HEK293 (cell line): ENCODE measurements around the gene NFKBIZ.
"Not testable (repeated sequence)": the region's sequence is repeated elsewhere in the genome, so short reads cannot be mapped to it uniquely, and the experiment has no call there.

Source experiments
- CTCF ChIA-PET: fragments of 350-600 bp; formaldehyde crosslinking; extraction: SDS; loops from one replicate; lab custom pipeline; 2021; ENCODE audit warnings: antibody characterized with exemption; lab: Yijun Ruan, JAX
- POLR2A ChIA-PET: fragments of 300-600 bp; formaldehyde crosslinking; extraction: SDS; loops from one replicate; lab custom pipeline; 2020; ENCODE audit warnings: antibody characterized with exemption, inconsistent platforms; lab: Yijun Ruan, JAX
- H3K27ac ChIP-seq: fragments of 200-500 bp; sonication (Bioruptor generic); 2 replicates; pipeline ENCODE4 v1.5.1; 2014; ENCODE audit warnings: low read depth, low read length, control low read depth, inconsistent platforms; ENCODE audit errors: extremely low read depth
- H3K36me3 ChIP-seq, 2 experiments: fragments of 200-500 bp in 1 of 2; sonication (Bioruptor generic) in 1 of 2; 1 replicate in 1 of 2; 2 replicates in 1 of 2; pipeline ENCODE4 v1.5.1; 2014 to 2017; ENCODE audit warnings: inconsistent platforms in 2 of 2, low read length in 2 of 2; ENCODE audit not compliant: control insufficient read depth in 2 of 2, insufficient read depth in 1 of 2
- H3K4me1 ChIP-seq: fragments of 200-500 bp; sonication (Bioruptor generic); 2 replicates; pipeline ENCODE4 v1.5.1; 2014; ENCODE audit warnings: mild to moderate bottlenecking, low read length, inconsistent platforms; ENCODE audit not compliant: control insufficient read depth, insufficient read depth
- H3K4me3 ChIP-seq: 2 replicates; pipeline ENCODE4 v1.5.1; 2011; ENCODE audit warnings: low read depth, mild to moderate bottlenecking, control low read depth, low read length, moderate library complexity
- H3K9me3 ChIP-seq: fragments of 200-500 bp; sonication (Bioruptor generic); 2 replicates; pipeline ENCODE4 v1.5.1; 2014; ENCODE audit warnings: low read depth, low read length, inconsistent platforms; ENCODE audit not compliant: control insufficient read depth, insufficient read depth
- CTCF ChIP-seq: fragments of 450-650 bp; formaldehyde crosslinking; IDR thresholded peaks from 2 replicates; pipeline ENCODE4 v1.5.1; 2016; ENCODE audit warnings: missing biosample characterization, missing genetic modification characterization
- PRDM10 ChIP-seq: fragments of 450-650 bp; formaldehyde crosslinking; IDR thresholded peaks from 2 replicates; pipeline ENCODE4 v1.5.1; 2016; ENCODE audit warnings: missing biosample characterization, missing genetic modification characterization
- REPIN1 ChIP-seq: fragments of 450-650 bp; formaldehyde crosslinking; IDR thresholded peaks from 2 replicates; pipeline ENCODE4 v1.5.1; 2017; ENCODE audit warnings: missing biosample characterization, missing genetic modification characterization, low read depth
- TSHZ1 ChIP-seq: fragments of 450-650 bp; formaldehyde crosslinking; IDR thresholded peaks from 2 replicates; pipeline ENCODE4 v1.5.1; 2016; ENCODE audit warnings: missing biosample characterization, missing genetic modification characterization, borderline replicate concordance
- YY1 ChIP-seq: fragments of 450-650 bp; formaldehyde crosslinking; IDR thresholded peaks from 2 replicates; pipeline ENCODE4 v1.5.1; 2018; ENCODE audit warnings: missing biosample characterization, missing genetic modification characterization
- YY2 ChIP-seq: fragments of 450-650 bp; formaldehyde crosslinking; IDR thresholded peaks from 2 replicates; pipeline ENCODE4 v1.5.1; 2016; ENCODE audit warnings: missing biosample characterization, missing genetic modification characterization
- ZBTB7A ChIP-seq: fragments of 450-650 bp; formaldehyde crosslinking; IDR thresholded peaks from 2 replicates; pipeline ENCODE4 v1.5.1; 2016; ENCODE audit warnings: low read depth, missing biosample characterization, missing genetic modification characterization
- ZBTB8A ChIP-seq: fragments of 450-650 bp; formaldehyde crosslinking; IDR thresholded peaks from 2 replicates; pipeline ENCODE4 v1.5.1; 2016; ENCODE audit warnings: missing biosample characterization, missing genetic modification characterization
- ZFP69B ChIP-seq: fragments of 450-650 bp; formaldehyde crosslinking; IDR thresholded peaks from 2 replicates; pipeline ENCODE4 v1.5.1; 2016; ENCODE audit warnings: missing biosample characterization, missing genetic modification characterization
- ZNF146 ChIP-seq: fragments of 450-650 bp; formaldehyde crosslinking; IDR thresholded peaks from 2 replicates; pipeline ENCODE4 v1.5.1; 2016; ENCODE audit warnings: missing biosample characterization, missing genetic modification characterization
- ZNF202 ChIP-seq: fragments of 450-650 bp; formaldehyde crosslinking; IDR thresholded peaks from 2 replicates; pipeline ENCODE4 v1.5.1; 2016; ENCODE audit warnings: missing biosample characterization, missing genetic modification characterization, borderline replicate concordance
- ZNF341 ChIP-seq: fragments of 450-650 bp; formaldehyde crosslinking; IDR thresholded peaks from 2 replicates; pipeline ENCODE4; 2016; ENCODE audit warnings: low read depth, missing biosample characterization, missing genetic modification characterization
- ZNF501 ChIP-seq: fragments of 450-650 bp; formaldehyde crosslinking; IDR thresholded peaks from 2 replicates; pipeline ENCODE4 v1.5.1; 2016; ENCODE audit warnings: missing biosample characterization, missing genetic modification characterization
- ZNF580 ChIP-seq: fragments of 450-650 bp; formaldehyde crosslinking; IDR thresholded peaks from 2 replicates; pipeline ENCODE4 v1.5.1; 2016; ENCODE audit warnings: missing biosample characterization, missing genetic modification characterization
- ZNF585B ChIP-seq: fragments of 450-650 bp; formaldehyde crosslinking; IDR thresholded peaks from 2 replicates; pipeline ENCODE4 v1.5.1; 2016; ENCODE audit warnings: missing biosample characterization, missing genetic modification characterization
- ZNF596 ChIP-seq: fragments of 450-650 bp; IDR thresholded peaks from 2 replicates; pipeline ENCODE4 v1.5.0; 2018; ENCODE audit warnings: missing biosample characterization, mild to moderate bottlenecking, missing genetic modification characterization, moderate library complexity
- ZNF677 ChIP-seq: fragments of 450-650 bp; IDR thresholded peaks from 2 replicates; pipeline ENCODE4 v1.5.0; 2018; ENCODE audit warnings: missing biosample characterization, mild to moderate bottlenecking, missing genetic modification characterization, moderate library complexity
- ZNF692 ChIP-seq: fragments of 450-650 bp; formaldehyde crosslinking; IDR thresholded peaks from 2 replicates; pipeline ENCODE4 v1.5.1; 2016; ENCODE audit warnings: missing biosample characterization, missing genetic modification characterization

Gene NFKBIZ

GRCh38 chr3:101885584-101885983 lies 36.3 kb downstream of the NFKBIZ start:
- H3K9me3 ChIP-seq, H3K4me3 ChIP-seq, CTCF ChIA-PET, H3K27ac ChIP-seq, H3K36me3 ChIP-seq: not testable (repeated sequence)
- TF ChIP-seq ZNF146 (peak; percentile 85), ZNF580 (tag by site-specific recombination) (0 out of 2 replicates have a peak, but pooled peaks have one; percentile 28)
- TF ChIP-seq, all 188 proteins: peak for 2; not testable (repeated sequence) for 186
- POLR2A ChIA-PET, H3K4me1 ChIP-seq: not testable (repeated sequence)

GRCh38 chr3:101886626-101887025 lies 37.3 kb downstream of the NFKBIZ start:
- ChIA-PET POLR2A (no interaction called here), CTCF (no interaction called here)
- Histone ChIP-seq H3K36me3 (no peaks in the 10 kb centered on the region), H3K9me3 (no peaks in the 10 kb centered on the region), H3K4me3 (no peak overlapping the region), H3K27ac (no peak overlapping the region), H3K4me1 (no peaks in the 10 kb centered on the region)
- TF ChIP-seq ZBTB7A (tag by site-specific recombination) (no peak), ZNF692 (tag by site-specific recombination) (no peak), YY2 (no peak), REPIN1 (tag by site-specific recombination) (no peak), CTCF (tag by site-specific recombination) (no peak), ZNF341 (tag by site-specific recombination) (no peak), TSHZ1 (tag by site-specific recombination) (no peak), ZNF596 (tag by site-specific recombination) (no peak), PRDM10 (tag by site-specific recombination) (no peak), ZNF501 (tag by site-specific recombination) (no peak), YY1 (tag by site-specific recombination) (no peak), ZFP69B (tag by site-specific recombination) (no peak), ZNF677 (tag by site-specific recombination) (no peak), ZBTB8A (tag by site-specific recombination) (no peak), ZNF585B (tag by site-specific recombination) (no peak), ZNF202 (tag by site-specific recombination) (no peak)
